Tibial nerve (tissue), 4 donors: ENCODE data around the gene HMCN2. TPM values are rescaled to one million over a fixed set of nuclear protein-coding genes. Genes with fewer than 3 reads are reported as not detected.

Source experiments
- DNase-seq, 2 donors: peaks; one replicate each; pipeline ENCODE4 v3.0.0-alpha.2; 2019; ENCODE audit warnings: low spot score in 2 of 2
- H3K27ac ChIP-seq, 4 donors: fragments of 200-600 bp; sonication (generic) in 3 of 4; one replicate each; pipeline ENCODE4 v1.5.1; 2017 to 2019; ENCODE audit warnings: mild to moderate bottlenecking in 1 of 4
- H3K27me3 ChIP-seq, 2 donors: fragments of 200-600 bp; sonication (generic) in 1 of 2; one replicate each; pipeline versions ENCODE4 v1.5.1 to v1.6.0; 2017 to 2019
- H3K36me3 ChIP-seq, 3 donors: fragments of 200-600 bp; sonication (generic); one replicate each; pipeline ENCODE4 v1.5.1; 2018 to 2019
- H3K4me1 ChIP-seq, 4 donors: fragments of 200-600 bp; sonication (generic) in 3 of 4; one replicate each; pipeline ENCODE4 v1.5.1; 2017 to 2019
- H3K4me3 ChIP-seq, 4 donors: fragments of 200-600 bp; sonication (generic) in 3 of 4; one replicate each; pipeline ENCODE4 v1.5.1; 2017 to 2019; ENCODE audit warnings: mild to moderate bottlenecking in 1 of 4, moderate library complexity in 1 of 4
- H3K9me3 ChIP-seq, 4 donors: fragments of 200-600 bp; sonication (generic) in 3 of 4; one replicate each; pipeline ENCODE4 v1.5.1; 2017 to 2019
- CTCF ChIP-seq, 5 experiments: fragments of 200-600 bp in 3 of 5; fragments of 450-650 bp in 2 of 5; sonication (generic) in 3 of 5; IDR thresholded peaks; one replicate each; pipeline ENCODE4 v1.5.1; 2016 to 2019; ENCODE audit warnings: antibody characterized with exemption in 5 of 5, mild to moderate bottlenecking in 3 of 5, moderate library complexity in 2 of 5
- EP300 ChIP-seq, 2 donors: sonication (generic); formaldehyde crosslinking; IDR thresholded peaks; one replicate each; pipeline ENCODE4 v1.6.1; 2017; ENCODE audit warnings: antibody characterized with exemption in 2 of 2, mild to moderate bottlenecking in 1 of 2
- POLR2A ChIP-seq, 2 donors: fragments of 450-650 bp; IDR thresholded peaks; one replicate each; pipeline ENCODE4 v1.6.1; 2017; ENCODE audit warnings: antibody characterized with exemption in 2 of 2, mild to moderate bottlenecking in 2 of 2, moderate library complexity in 2 of 2
- WGBS, 2 donors: methylation state at CpG; one replicate each; pipeline ENCODE4 v1.1.5; 2018; 5-methylcytosine and 5-hydroxymethylcytosine counted together
- total RNA-seq, 4 donors: library from RNA; depleted of rRNA; stranded (reverse); fragments of >200 nt; gene quantifications; one replicate each; pipeline ENCODE4 v1.1.0, GENCODE V29; 2016

The HMCN2 gene
- total RNA-seq, 4 donors from 2014 or later, result 0.90 to 53.7 (median 20.3) TPM

- no peak for TF ChIP-seq EP300 (IDR thresholded peaks at IDR 0.05)
- no peak for TF ChIP-seq CTCF (IDR thresholded peaks at IDR 0.05)
- no peak overlapping the region for H3K4me3 ChIP-seq
- no peak overlapping the region for H3K27ac ChIP-seq
- DNase-seq, result no peak
- H3K4me1 ChIP-seq, result no peaks in the 10 kb centered on the region
- H3K27me3 ChIP-seq, result peaks cover 0 to 14% of the 10 kb centered on the region in 2 donors
- peaks cover 0 to 40% (median 0%) of the 10 kb centered on the region in 3 donors for H3K36me3 ChIP-seq
- H3K9me3 ChIP-seq, result no peaks in the 10 kb centered on the region
- WGBS, 2 donors, result 60 to 65% methylated on average over 17 to 19 of the region's 20 CpGs
Observed at GRCh38 chr9:130466537-130467217, 201.1 kb downstream of the HMCN2 start.

- TF ChIP-seq CTCF (IDR thresholded peaks at IDR 0.05) (no peak), EP300 (IDR thresholded peaks at IDR 0.05) (no peak), POLR2A (IDR thresholded peaks at IDR 0.05) (no peak)
- no peak overlapping the region for H3K4me3 ChIP-seq
- H3K36me3 ChIP-seq, result peaks cover 0 to 40% (median 0%) of the 10 kb centered on the region in 3 donors
- H3K9me3 ChIP-seq, result no peaks in the 10 kb centered on the region
- no peak for DNase-seq
- no peaks in the 10 kb centered on the region for H3K4me1 ChIP-seq
- H3K27ac ChIP-seq, result no peak overlapping the region
- 38 to 47% methylated on average over 13 of the region's 13 CpGs for WGBS, 2 donors
- H3K27me3 ChIP-seq, result peaks cover 0 to 19% of the 10 kb centered on the region in 2 donors
Observed at GRCh38 chr9:130467316-130467715, 201.8 kb downstream of the HMCN2 start.

GRCh38 chr9:130468566-130468965, 203.0 kb downstream of the HMCN2 start:
- WGBS, 2 donors, result 40 to 43% methylated on average over 4 of the region's 4 CpGs
- peaks cover 0 to 40% (median 0%) of the 10 kb centered on the region in 3 donors for H3K36me3 ChIP-seq

GRCh38 chr9:130470269-130470668, 204.7 kb downstream of the HMCN2 start:
- no peak for DNase-seq
- H3K4me3 ChIP-seq, result no peak overlapping the region
- TF ChIP-seq EP300 (IDR thresholded peaks at IDR 0.05), result no peak
- TF ChIP-seq POLR2A (IDR thresholded peaks at IDR 0.05), result no peak
- no peak for TF ChIP-seq CTCF (IDR thresholded peaks at IDR 0.05)
- peaks cover 0 to 29% (median 0%) of the 10 kb centered on the region in 3 donors for H3K36me3 ChIP-seq
- WGBS, 2 donors, result 87 to 93% methylated on average over 10 of the region's 10 CpGs
- peaks cover 0 to 27% of the 10 kb centered on the region in 2 donors for H3K27me3 ChIP-seq
- no peak overlapping the region for H3K27ac ChIP-seq
- no peaks in the 10 kb centered on the region for H3K4me1 ChIP-seq
- H3K9me3 ChIP-seq, result no peaks in the 10 kb centered on the region

More at GRCh38 chr9:130468566-130468965, 203.0 kb downstream of the HMCN2 start:
- no peak for TF ChIP-seq EP300 (IDR thresholded peaks at IDR 0.05)
- TF ChIP-seq CTCF (IDR thresholded peaks at IDR 0.05), result no peak
- no peak for TF ChIP-seq POLR2A (IDR thresholded peaks at IDR 0.05)
- no peaks in the 10 kb centered on the region for H3K4me1 ChIP-seq
- H3K27me3 ChIP-seq, result peaks cover 0 to 21% of the 10 kb centered on the region in 2 donors
- H3K4me3 ChIP-seq, result no peak overlapping the region
- no peak for DNase-seq
- no peaks in the 10 kb centered on the region for H3K9me3 ChIP-seq
- H3K27ac ChIP-seq, result no peak overlapping the region

- peaks cover 0 to 26% of the 10 kb centered on the region in 2 donors for H3K27me3 ChIP-seq
- H3K27ac ChIP-seq, result no peak overlapping the region
- no peaks in the 10 kb centered on the region for H3K9me3 ChIP-seq
- TF ChIP-seq EP300 (IDR thresholded peaks at IDR 0.05), result no peak
- TF ChIP-seq CTCF (IDR thresholded peaks at IDR 0.05), result no peak
- TF ChIP-seq POLR2A (IDR thresholded peaks at IDR 0.05), result no peak
- 81 to 87% methylated on average over 10 to 12 of the region's 12 CpGs for WGBS, 2 donors
- DNase-seq, result no peak
- H3K4me1 ChIP-seq, result no peaks in the 10 kb centered on the region
- no peak overlapping the region for H3K4me3 ChIP-seq
- peaks cover 0 to 24% (median 0%) of the 10 kb centered on the region in 3 donors for H3K36me3 ChIP-seq
Observed at GRCh38 chr9:130470950-130471349, 205.4 kb downstream of the HMCN2 start.
